IPS DF 6.9 (cell line): ENCODE results near the gene CACUL1.
"Not testable (repeated sequence)": the region's sequence is repeated elsewhere in the genome, so short reads cannot be mapped to it uniquely, and the experiment has no call there.

Experiments
- DNase-seq: peaks from one replicate; pipeline ENCODE4 v3.0.0-alpha.2; 2013; ENCODE audit warnings: low read depth, low spot score
- H3K27ac ChIP-seq: one replicate; pipeline ENCODE4 v1.5.1; 2013; ENCODE audit warnings: low read length, control low read depth
- H3K27me3 ChIP-seq: 2 replicates; pipeline ENCODE4 v1.6.1; 2013; ENCODE audit warnings: mild to moderate bottlenecking, low read length; ENCODE audit not compliant: control insufficient read depth, insufficient read depth
- H3K36me3 ChIP-seq: 2 replicates; pipeline ENCODE4 v1.6.1; 2013; ENCODE audit warnings: low read length; ENCODE audit not compliant: control insufficient read depth, insufficient read depth
- H3K4me1 ChIP-seq: 2 replicates; pipeline ENCODE4 v1.6.1; 2013; ENCODE audit warnings: low read length; ENCODE audit not compliant: control insufficient read depth, insufficient read depth
- H3K4me3 ChIP-seq: 2 replicates; pipeline ENCODE4 v1.5.1; 2013; ENCODE audit warnings: mild to moderate bottlenecking, low read length
- H3K9me3 ChIP-seq: 2 replicates; pipeline ENCODE4 v1.6.1; 2013; ENCODE audit warnings: low read length, inconsistent platforms; ENCODE audit not compliant: control insufficient read depth, insufficient read depth
- WGBS: extraction: QIAGEN DNeasy Blood & Tissue Kit; methylation state at CpG from one replicate; pipeline ENCODE4 v1.1.7; 2013; ENCODE audit warnings: mixed read lengths, missing lambda C conversion rate; ENCODE audit not compliant: insufficient read length, insufficient coverage; 5-methylcytosine and 5-hydroxymethylcytosine counted together

The CACUL1 gene

GRCh38 chr10:118669835-118670234 is 84.9 kb downstream of the CACUL1 start:
- Histone ChIP-seq H3K27me3 (no peaks in the 10 kb centered on the region), H3K9me3 (no peaks in the 10 kb centered on the region), H3K4me3 (no peak overlapping the region), H3K4me1 (no peaks in the 10 kb centered on the region), H3K36me3 (no peaks in the 10 kb centered on the region), H3K27ac (no peak overlapping the region)
- WGBS: no CpG with 5 or more reads among the region's 3 CpGs
- no peak for DNase-seq

GRCh38 chr10:118669020-118669791 is 85.6 kb downstream of the CACUL1 start:
- no peaks in the 10 kb centered on the region for H3K9me3 ChIP-seq
- no peak overlapping the region for H3K27ac ChIP-seq

GRCh38 chr10:118668228-118668952 is 86.4 kb downstream of the CACUL1 start:
- Histone ChIP-seq H3K4me1 (no peaks in the 10 kb centered on the region), H3K36me3 (no peaks in the 10 kb centered on the region), H3K4me3 (no peak overlapping the region), H3K27me3 (no peaks in the 10 kb centered on the region), H3K27ac (no peak overlapping the region), H3K9me3 (no peaks in the 10 kb centered on the region)
- no peak for DNase-seq
- no CpG with 5 or more reads among the region's 9 CpGs for WGBS

More at GRCh38 chr10:118669020-118669791, 85.6 kb downstream of the CACUL1 start:
- no peak for DNase-seq
- Histone ChIP-seq H3K4me3 (no peak overlapping the region), H3K27me3 (no peaks in the 10 kb centered on the region), H3K4me1 (no peaks in the 10 kb centered on the region), H3K36me3 (no peaks in the 10 kb centered on the region)
- no CpG with 5 or more reads among the region's 20 CpGs for WGBS

DNA sequence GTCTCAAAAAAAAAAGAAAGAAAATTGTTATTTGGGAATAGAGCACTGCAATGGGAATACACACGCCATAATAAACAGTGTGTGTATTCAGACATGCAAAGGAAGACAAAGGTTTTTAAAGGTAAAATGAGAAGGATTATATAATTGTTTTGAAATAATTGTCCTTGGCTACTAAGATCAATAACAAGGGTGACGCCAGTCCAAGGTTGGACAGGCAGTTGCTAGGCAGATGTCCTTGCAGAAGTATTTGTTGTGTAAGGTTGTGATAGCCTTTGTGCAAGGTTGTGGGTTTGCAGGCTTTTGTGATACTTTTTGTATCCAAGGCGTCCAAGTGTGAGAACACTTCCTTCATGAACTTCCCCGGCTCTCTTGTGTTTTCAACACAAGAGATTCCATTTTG is 87.0 kb downstream of the CACUL1 start:
- Histone ChIP-seq H3K27me3 (no peaks in the 10 kb centered on the region), H3K4me1 (no peaks in the 10 kb centered on the region), H3K36me3 (no peaks in the 10 kb centered on the region), H3K27ac (no peak overlapping the region), H3K4me3 (no peak overlapping the region), H3K9me3 (no peaks in the 10 kb centered on the region)
- DNase-seq: no peak
- whole genome bisulfite sequencing: no CpG with 5 or more reads among the region's 4 CpGs

GRCh38 chr10:118666350-118666749 is 88.4 kb downstream of the CACUL1 start:
- Histone ChIP-seq H3K36me3 (no peaks in the 10 kb centered on the region), H3K27ac (no peak overlapping the region), H3K4me3 (no peak overlapping the region), H3K9me3 (no peaks in the 10 kb centered on the region), H3K4me1 (no peaks in the 10 kb centered on the region; the same call in 1 of the 2 replicates), H3K27me3 (no peaks in the 10 kb centered on the region)
- WGBS: no CpG with 5 or more reads among the region's 4 CpGs
- no peak for DNase-seq

DNA sequence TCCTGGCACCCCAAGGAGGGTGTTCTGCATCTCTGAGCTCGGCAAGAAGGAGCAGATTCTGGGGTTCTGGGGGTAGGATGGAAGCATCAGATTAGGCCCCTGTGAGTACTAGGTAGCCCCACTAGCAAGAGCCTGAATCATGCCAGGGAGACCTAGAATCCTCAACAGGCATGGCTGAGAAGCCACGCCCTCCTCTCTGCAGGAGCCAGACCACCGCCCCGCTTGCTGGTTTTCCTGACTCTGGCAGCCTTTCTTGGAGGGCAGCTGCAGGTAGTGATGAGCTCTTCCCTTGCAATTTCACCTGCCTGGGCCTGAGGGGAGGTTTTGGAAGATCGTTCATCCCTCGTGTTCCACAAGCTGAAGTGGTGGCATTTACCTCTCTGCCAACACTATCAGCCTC is 90.4 kb downstream of the CACUL1 start:
- H3K27ac ChIP-seq: no peak overlapping the region
- H3K4me1 ChIP-seq: no peaks in the 10 kb centered on the region; the same call in 1 of the 2 replicates
- no peak for DNase-seq
- WGBS: no CpG with 5 or more reads among the region's 6 CpGs
- H3K9me3 ChIP-seq: no peaks in the 10 kb centered on the region
- no peaks in the 10 kb centered on the region for H3K27me3 ChIP-seq
- H3K4me3 ChIP-seq: no peak overlapping the region
- H3K36me3 ChIP-seq: no peaks in the 10 kb centered on the region

DNA sequence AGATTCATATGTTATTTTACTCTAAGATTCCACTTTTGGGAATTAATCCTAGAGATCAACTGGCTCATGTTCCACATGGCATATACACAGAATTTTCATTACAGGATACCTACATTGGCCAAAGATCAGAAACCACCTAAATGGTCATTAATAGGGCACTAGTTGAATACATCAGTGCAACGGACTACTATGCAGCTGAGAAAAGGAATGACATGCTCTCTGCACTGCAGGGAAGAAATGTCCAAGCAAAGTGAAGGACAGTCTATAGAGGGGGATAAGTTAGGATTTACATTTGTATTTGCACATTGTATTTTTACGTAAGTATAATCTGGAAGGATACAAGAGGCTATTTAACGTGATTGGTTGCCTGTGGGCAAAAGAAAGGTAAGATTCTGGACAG is 91.6 kb downstream of the CACUL1 start:
- H3K9me3 ChIP-seq: no peaks in the 10 kb centered on the region
- no CpG with 5 or more reads among the region's 3 CpGs for WGBS
- H3K27me3 ChIP-seq: no peaks in the 10 kb centered on the region
- H3K36me3 ChIP-seq: no peaks in the 10 kb centered on the region
- H3K4me1 ChIP-seq: no peaks in the 10 kb centered on the region; the same call in 1 of the 2 replicates
- no peak overlapping the region for H3K4me3 ChIP-seq
- H3K27ac ChIP-seq: no peak overlapping the region
- no peak for DNase-seq

DNA sequence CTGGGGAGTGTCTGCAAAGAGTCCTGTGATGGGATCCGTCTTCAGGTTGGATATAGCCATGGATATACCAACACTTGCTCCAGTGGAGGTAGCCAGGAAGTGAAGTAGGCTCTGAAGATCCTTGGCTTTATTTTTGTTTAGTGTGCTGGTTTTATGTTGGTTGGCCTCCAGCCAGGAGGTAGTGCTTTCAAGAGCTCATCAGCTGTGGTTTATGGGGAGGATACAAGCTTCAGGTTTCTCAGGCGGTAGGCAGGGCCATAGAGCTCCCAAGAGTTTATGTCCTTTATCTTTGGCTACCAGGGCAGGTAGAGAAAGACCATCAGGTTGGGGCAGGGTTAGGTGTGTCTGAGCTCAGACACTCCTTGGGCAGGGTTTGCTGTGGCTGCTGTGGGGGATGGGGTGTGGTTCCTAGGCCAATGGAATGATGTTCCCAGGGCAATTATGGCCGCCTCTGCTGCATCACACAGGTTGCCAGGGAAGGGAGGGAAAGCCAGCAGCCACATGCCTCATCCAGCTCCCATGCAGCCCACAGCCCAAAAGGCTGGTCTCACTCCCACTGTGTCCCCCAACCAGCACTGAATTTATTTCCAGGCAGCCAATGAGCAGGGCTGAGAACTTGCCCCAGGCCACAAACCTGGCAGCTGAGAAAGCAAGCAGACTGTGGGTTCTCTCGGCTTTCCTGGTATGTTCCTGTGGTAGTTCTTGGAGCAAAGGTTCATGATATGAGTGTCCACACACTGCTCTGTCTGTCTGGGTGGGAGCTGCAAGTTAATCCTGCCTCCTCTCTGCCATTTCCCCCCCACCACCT is 92.3 kb downstream of the CACUL1 start:
- Histone ChIP-seq H3K27me3 (no peaks in the 10 kb centered on the region), H3K36me3 (no peaks in the 10 kb centered on the region), H3K9me3 (no peaks in the 10 kb centered on the region), H3K4me1 (no peaks in the 10 kb centered on the region; the same call in 1 of the 2 replicates), H3K4me3 (no peak overlapping the region), H3K27ac (no peak overlapping the region)
- DNase-seq: no peak
- no CpG with 5 or more reads among the region's 4 CpGs for WGBS

DNA sequence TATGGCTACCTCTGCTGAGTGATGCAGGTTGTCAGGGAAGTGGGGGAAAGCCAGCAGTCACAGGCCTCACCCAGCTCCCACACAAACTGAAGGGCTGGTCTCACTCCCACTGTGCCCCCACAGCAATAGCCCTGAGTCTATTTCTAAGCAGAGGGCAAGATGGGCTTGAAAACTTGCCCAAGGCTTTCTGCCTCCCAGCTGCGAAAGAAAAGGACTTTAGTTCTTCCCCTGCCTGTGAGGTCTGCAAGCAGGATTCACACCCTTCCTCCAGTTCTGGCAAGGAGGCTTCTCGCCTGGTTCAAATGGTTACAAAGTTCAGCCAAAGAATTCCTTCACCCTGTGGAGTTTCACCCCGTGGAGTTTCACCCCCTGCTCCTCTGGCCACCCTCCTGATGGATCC is 96.0 kb downstream of the CACUL1 start:
- H3K36me3 ChIP-seq: no peaks in the 10 kb centered on the region
- H3K4me1 ChIP-seq: no peaks in the 10 kb centered on the region; the same call in 1 of the 2 replicates
- no peak for DNase-seq
- H3K4me3 ChIP-seq: no peak overlapping the region
- no peaks in the 10 kb centered on the region for H3K9me3 ChIP-seq
- WGBS: no CpG with 5 or more reads among the region's 3 CpGs
- no peaks in the 10 kb centered on the region for H3K27me3 ChIP-seq
- H3K27ac ChIP-seq: no peak overlapping the region

- DNase-seq, H3K36me3 ChIP-seq, H3K27me3 ChIP-seq, H3K4me1 ChIP-seq, H3K27ac ChIP-seq, H3K4me3 ChIP-seq, H3K9me3 ChIP-seq: not testable (repeated sequence)
- WGBS: no CpG with 5 or more reads among the region's 1 CpG
These were observed 96.6 kb downstream of the CACUL1 start for GRCh38 chr10:118658168-118658567.
